Fibroblast of mammary gland (primary cell): ENCODE results near the gene HIRA.

Experiments used
- DNase-seq: peaks from one replicate; pipeline ENCODE4 v3.0.0-alpha.2; 2010; ENCODE audit warnings: low read depth
- H3K4me3 ChIP-seq: 2 replicates; pipeline ENCODE4 v1.5.1; 2011; ENCODE audit warnings: low read depth, mild to moderate bottlenecking, low read length, moderate library complexity; ENCODE audit not compliant: control insufficient read depth
- CTCF ChIP-seq: conservative IDR thresholded peaks from 2 replicates; pipeline ENCODE4 v1.5.1; 2011; ENCODE audit warnings: low read depth, low read length, inconsistent platforms; ENCODE audit not compliant: control insufficient read depth, insufficient read depth

Gene HIRA

GRCh38 chr22:19407649-19408606 is 23.6 kb downstream of the HIRA start:
- no peak overlapping the region for H3K4me3 ChIP-seq
- TF ChIP-seq CTCF: no peak
- peak; percentile 67 for DNase-seq

- no peak overlapping the region for H3K4me3 ChIP-seq
- TF ChIP-seq CTCF: no peak
- DNase-seq: no peak
Measured at GRCh38 chr22:19406846-19407245, 24.7 kb downstream of the HIRA start.

- TF ChIP-seq CTCF: no peak
- H3K4me3 ChIP-seq: no peak overlapping the region
- DNase-seq: no peak
Measured at GRCh38 chr22:19406281-19406811, 25.2 kb downstream of the HIRA start.

GRCh38 chr22:19405652-19406051 is 25.9 kb downstream of the HIRA start:
- DNase-seq: no peak
- H3K4me3 ChIP-seq: no peak overlapping the region
- TF ChIP-seq CTCF: no peak

- no peak overlapping the region for H3K4me3 ChIP-seq
- no peak for DNase-seq
- TF ChIP-seq CTCF: no peak
Measured at GRCh38 chr22:19405133-19405532, 26.4 kb downstream of the HIRA start.

GRCh38 chr22:19404676-19405075 is 26.9 kb downstream of the HIRA start:
- H3K4me3 ChIP-seq: no peak overlapping the region
- DNase-seq: no peak
- no peak for TF ChIP-seq CTCF
